Fibroblast of villous mesenchyme (primary cell): ENCODE results near the gene FMNL2. TPM values are rescaled to one million over a fixed set of nuclear protein-coding genes. Genes with fewer than 3 reads are reported as not detected.

Experiments used
- DNase-seq: peaks from one replicate; pipeline ENCODE4 v3.0.0-alpha.2; 2010; ENCODE audit warnings: low read depth
- H3K4me3 ChIP-seq: 2 replicates; pipeline ENCODE4 v1.5.1; 2011; ENCODE audit warnings: low read depth, mild to moderate bottlenecking, low read length
- CTCF ChIP-seq: IDR thresholded peaks from 2 replicates; pipeline ENCODE4 v1.5.1; 2012; ENCODE audit warnings: low read depth, mild to moderate bottlenecking, low read length; ENCODE audit not compliant: insufficient read depth
- total RNA-seq: library from RNA; depleted of rRNA; stranded (reverse); fragments of >200 nt; gene quantifications from 2 replicates; pipeline ENCODE4 v1.2.3, GENCODE V29; 2012

The FMNL2 gene
- total RNA-seq, 1 donor = 17.3 TPM

GRCh38 chr2:152532241-152532640, 197.3 kb downstream of the FMNL2 start:
- H3K4me3 ChIP-seq = no peak overlapping the region
- no peak for TF ChIP-seq CTCF
- DNase-seq = peak; percentile 76

GRCh38 chr2:152534460-152535135, 199.6 kb downstream of the FMNL2 start:
- no peak for TF ChIP-seq CTCF
- no peak overlapping the region for H3K4me3 ChIP-seq
- DNase-seq = no peak

- no peak overlapping the region for H3K4me3 ChIP-seq
- TF ChIP-seq CTCF = no peak
- peak; percentile 88 for DNase-seq
These were observed 202.2 kb downstream of the FMNL2 start for GRCh38 chr2:152537081-152537651.

GRCh38 chr2:152539424-152539823, 204.4 kb downstream of the FMNL2 start:
- H3K4me3 ChIP-seq = no peak overlapping the region
- no peak for TF ChIP-seq CTCF
- DNase-seq = no peak

GRCh38 chr2:152541712-152542111, 206.7 kb downstream of the FMNL2 start:
- no peak for TF ChIP-seq CTCF
- H3K4me3 ChIP-seq = no peak overlapping the region
- DNase-seq = no peak

- no peak for DNase-seq
- no peak for TF ChIP-seq CTCF
- H3K4me3 ChIP-seq = no peak overlapping the region
These were observed 207.5 kb downstream of the FMNL2 start for GRCh38 chr2:152542337-152542994.
